Measurements from ENCODE around the gene AHCTF1.

AHCTF1 gene

DNA sequence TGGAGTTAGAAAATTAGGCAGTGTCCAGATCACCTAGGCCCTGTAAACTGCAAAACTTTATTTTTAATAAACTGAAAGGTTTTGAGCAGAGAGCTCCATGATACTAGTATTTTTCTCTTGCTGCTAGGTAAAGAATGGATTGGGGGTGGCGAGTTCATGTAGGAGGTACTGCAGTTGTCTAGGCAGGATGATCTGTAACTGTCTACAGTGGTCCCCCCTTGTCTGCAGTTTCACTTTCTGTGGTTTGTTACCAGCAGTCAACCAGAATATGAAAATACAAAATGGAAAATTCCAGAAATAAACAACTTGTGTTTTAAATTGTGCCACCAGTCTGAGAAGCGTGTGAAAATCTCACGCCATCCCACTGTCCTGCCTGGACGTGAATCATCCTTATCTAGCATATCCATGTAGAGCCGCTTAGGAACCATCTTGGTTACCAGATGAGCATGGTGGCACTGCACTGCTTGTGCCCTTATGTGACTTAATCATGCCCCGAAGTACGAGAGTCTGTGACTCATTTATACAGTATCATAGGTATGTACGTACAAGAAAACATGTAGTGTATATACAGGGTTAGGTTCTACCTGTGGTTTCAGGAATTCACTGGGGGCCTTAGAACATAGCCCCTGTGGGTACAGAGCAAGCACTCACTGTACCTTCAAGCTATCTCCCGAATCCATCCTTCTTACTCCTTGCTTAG lies 94.2 kb downstream of the AHCTF1 start:
- Histone ChIP-seq H3K27me3 (ENCODE audit: low read depth, low read length) (no peaks in the 10 kb centered on the region), H3K4me3 (ENCODE audit: low read length) (no peak overlapping the region), H3K4me2 (ENCODE audit: low read length) (no peak overlapping the region), H3K9me3 (ENCODE audit: insufficient read depth, low read length) (no peaks in the 10 kb centered on the region), H4K20me1 (ENCODE audit: insufficient read depth, low read length) (0 out of 2 replicates have a peak, but pooled peaks cover 3% of the 10 kb centered on the region), H3K79me2 (ENCODE audit: low read length) (no peaks in the 10 kb centered on the region), H3K27ac (ENCODE audit: low read length) (no peak overlapping the region), H3K4me1 (ENCODE audit: low read length) (0 out of 2 replicates have a peak, but pooled peaks cover 3% of the 10 kb centered on the region), H3K36me3 (replicated peaks; ENCODE audit: low read depth, low read length) (peaks cover 11% of the 10 kb centered on the region), H3K9ac (ENCODE audit: low read length) (no peak overlapping the region), H2AFZ (ENCODE audit: low read depth, low read length) (no peak overlapping the region)
- TF ChIP-seq CTCF (IDR thresholded peaks at IDR 0.05; ENCODE audit: low read depth, low read length) (no peak), EZH2phosphoT487 (IDR thresholded peaks at IDR 0.05; ENCODE audit: low read depth) (no peak)

GRCh38 chr1:246836209-246836966 lies 95.4 kb downstream of the AHCTF1 start:
- no peak for TF ChIP-seq EZH2phosphoT487 (IDR thresholded peaks at IDR 0.05; ENCODE audit: low read depth)
- TF ChIP-seq CTCF (IDR thresholded peaks at IDR 0.05; ENCODE audit: low read depth, low read length), result no peak
- 0 out of 2 replicates have a peak, but pooled peaks cover 3% of the 10 kb centered on the region for H3K4me1 ChIP-seq (ENCODE audit: low read length)
- H3K79me2 ChIP-seq (ENCODE audit: low read length), result no peaks in the 10 kb centered on the region
- no peak overlapping the region for H3K9ac ChIP-seq (ENCODE audit: low read length)
- peaks cover 9% of the 10 kb centered on the region for H3K36me3 ChIP-seq (replicated peaks; ENCODE audit: low read depth, low read length)
- H4K20me1 ChIP-seq (ENCODE audit: insufficient read depth, low read length), result 0 out of 2 replicates have a peak, but pooled peaks cover 3% of the 10 kb centered on the region
- no peak overlapping the region for H3K4me3 ChIP-seq (ENCODE audit: low read length)
- H3K9me3 ChIP-seq (ENCODE audit: insufficient read depth, low read length), result no peaks in the 10 kb centered on the region
- H2AFZ ChIP-seq (ENCODE audit: low read depth, low read length), result no peak overlapping the region
- no peaks in the 10 kb centered on the region for H3K27me3 ChIP-seq (ENCODE audit: low read depth, low read length)
- H3K27ac ChIP-seq (ENCODE audit: low read length), result no peak overlapping the region
- H3K4me2 ChIP-seq (ENCODE audit: low read length), result no peak overlapping the region

GRCh38 chr1:246831543-246831942 lies 100.2 kb downstream of the AHCTF1 start:
- H3K4me1 ChIP-seq (ENCODE audit: low read length), result 0 out of 2 replicates have a peak, but pooled peaks cover 3% of the 10 kb centered on the region
- no peaks in the 10 kb centered on the region for H3K79me2 ChIP-seq (ENCODE audit: low read length)
- H3K4me2 ChIP-seq (ENCODE audit: low read length), result no peak overlapping the region
- no peak overlapping the region for H2AFZ ChIP-seq (ENCODE audit: low read depth, low read length)
- H3K27ac ChIP-seq (ENCODE audit: low read length), result no peak overlapping the region
- peaks cover 10% of the 10 kb centered on the region; the same call in 1 of the 2 replicates for H3K9me3 ChIP-seq (ENCODE audit: insufficient read depth, low read length)
- H3K27me3 ChIP-seq (ENCODE audit: low read depth, low read length), result no peaks in the 10 kb centered on the region
- no peaks in the 10 kb centered on the region for H4K20me1 ChIP-seq (ENCODE audit: insufficient read depth, low read length)
- no peaks in the 10 kb centered on the region for H3K36me3 ChIP-seq (replicated peaks; ENCODE audit: low read depth, low read length)
- no peak for TF ChIP-seq EZH2phosphoT487 (IDR thresholded peaks at IDR 0.05; ENCODE audit: low read depth)
- no peak for TF ChIP-seq CTCF (IDR thresholded peaks at IDR 0.05; ENCODE audit: low read depth, low read length)
- H3K9ac ChIP-seq (ENCODE audit: low read length), result no peak overlapping the region
- no peak overlapping the region for H3K4me3 ChIP-seq (ENCODE audit: low read length)

- H3K9ac ChIP-seq (ENCODE audit: low read length), result no peak overlapping the region
- no peaks in the 10 kb centered on the region for H3K36me3 ChIP-seq (replicated peaks; ENCODE audit: low read depth, low read length)
- no peaks in the 10 kb centered on the region for H3K79me2 ChIP-seq (ENCODE audit: low read length)
- H3K4me2 ChIP-seq (ENCODE audit: low read length), result no peak overlapping the region
- H3K9me3 ChIP-seq (ENCODE audit: insufficient read depth, low read length), result peaks cover 10% of the 10 kb centered on the region; the same call in 1 of the 2 replicates
- TF ChIP-seq EZH2phosphoT487 (IDR thresholded peaks at IDR 0.05; ENCODE audit: low read depth) (no peak), CTCF (IDR thresholded peaks at IDR 0.05; ENCODE audit: low read depth, low read length) (no peak)
- no peak overlapping the region for H2AFZ ChIP-seq (ENCODE audit: low read depth, low read length)
- H3K4me1 ChIP-seq (ENCODE audit: low read length), result no peaks in the 10 kb centered on the region
- H3K4me3 ChIP-seq (ENCODE audit: low read length), result no peak overlapping the region
- no peaks in the 10 kb centered on the region for H4K20me1 ChIP-seq (ENCODE audit: insufficient read depth, low read length)
- no peaks in the 10 kb centered on the region for H3K27me3 ChIP-seq (ENCODE audit: low read depth, low read length)
- no peak overlapping the region for H3K27ac ChIP-seq (ENCODE audit: low read length)
These were observed 102.9 kb downstream of the AHCTF1 start for GRCh38 chr1:246828818-246829217.

All from OCI-LY3 (cell line).